CD4-positive, alpha-beta T cell treated with Interleukin-10 for 1 hour (primary cell): ENCODE measurements around the gene FAM13B.
"Not testable (repeated sequence)": the region's sequence is repeated elsewhere in the genome, so short reads cannot be mapped to it uniquely, and the experiment has no call there.

Source experiments
- DNase-seq: peaks from one replicate; pipeline ENCODE4 v3.0.0-alpha.2; 2020

Gene FAM13B

GRCh38 chr5:137960141-137960540 lies 72.7 kb downstream of the FAM13B start:
- DNase-seq: no peak

- DNase-seq: no peak
Observed at GRCh38 chr5:137959488-137959887, 73.4 kb downstream of the FAM13B start.

GRCh38 chr5:137957948-137958347 lies 74.9 kb downstream of the FAM13B start:
- no peak for DNase-seq

GRCh38 chr5:137954131-137954879 lies 78.6 kb downstream of the FAM13B start:
- DNase-seq: no peak

- DNase-seq: no peak
Observed at GRCh38 chr5:137945825-137946224, 87.1 kb downstream of the FAM13B start.

GRCh38 chr5:137944280-137944679 lies 88.6 kb downstream of the FAM13B start:
- DNase-seq: not testable (repeated sequence)

GRCh38 chr5:137939331-137939730 lies 93.5 kb downstream of the FAM13B start:
- DNase-seq: no peak

GRCh38 chr5:137938751-137939143 lies 94.1 kb downstream of the FAM13B start:
- DNase-seq: no peak

- no peak for DNase-seq
Observed at GRCh38 chr5:137937994-137938750, 94.7 kb downstream of the FAM13B start.

GRCh38 chr5:137935694-137936093 lies 97.2 kb downstream of the FAM13B start:
- no peak for DNase-seq

GRCh38 chr5:137935190-137935589 lies 97.7 kb downstream of the FAM13B start:
- DNase-seq: no peak

GRCh38 chr5:137933491-137933911 lies 99.4 kb downstream of the FAM13B start:
- DNase-seq: no peak

GRCh38 chr5:137932800-137933199 lies 100.1 kb downstream of the FAM13B start:
- no peak for DNase-seq

- no peak for DNase-seq
Observed at GRCh38 chr5:137923856-137924255, 109.0 kb downstream of the FAM13B start.

- no peak for DNase-seq
Observed at GRCh38 chr5:137921931-137922330, 110.9 kb downstream of the FAM13B start.

GRCh38 chr5:137916923-137917322 lies 116.0 kb downstream of the FAM13B start:
- DNase-seq: no peak

- DNase-seq: no peak
Observed at GRCh38 chr5:137914758-137915157, 118.1 kb downstream of the FAM13B start.

GRCh38 chr5:137902408-137903133 lies 130.3 kb downstream of the FAM13B start:
- DNase-seq: no peak

- no peak for DNase-seq
Observed at GRCh38 chr5:137901011-137901817, 131.7 kb downstream of the FAM13B start.

- DNase-seq: no peak
Observed at GRCh38 chr5:137899493-137899892, 133.4 kb downstream of the FAM13B start.

- DNase-seq: no peak
Observed at GRCh38 chr5:137896560-137896959, 136.3 kb downstream of the FAM13B start.

- no peak for DNase-seq
Observed at GRCh38 chr5:137894586-137894985, 138.3 kb downstream of the FAM13B start.

GRCh38 chr5:137891849-137892248 lies 141.0 kb downstream of the FAM13B start:
- DNase-seq: peak; percentile 9
